BJ (cell line): ENCODE measurements around the gene HNF1B. TPM values are rescaled to one million over a fixed set of nuclear protein-coding genes. Genes with fewer than 3 reads are reported as not detected.

Source experiments
- CTCF ChIA-PET: fragments of 350-600 bp; formaldehyde crosslinking; extraction: SDS; loops from one replicate; lab custom pipeline; 2021; ENCODE audit warnings: antibody characterized with exemption, inconsistent platforms; lab: Yijun Ruan, JAX
- POLR2A ChIA-PET: fragments of 300-600 bp; sonication (Branson Sonifier 250); formaldehyde crosslinking; extraction: SDS; loops from one replicate; lab custom pipeline; 2021; ENCODE audit warnings: antibody characterized with exemption; lab: Charles Lee
- DNase-seq: peaks from one replicate; pipeline ENCODE4 v3.0.0-alpha.2; 2011; ENCODE audit warnings: low read depth
- H3K27me3 ChIP-seq: 2 replicates; pipeline ENCODE4 v1.6.0; 2011; ENCODE audit warnings: low read length; ENCODE audit not compliant: control insufficient read depth, insufficient read depth
- H3K36me3 ChIP-seq: 2 replicates; pipeline ENCODE4 v1.5.1; 2011; ENCODE audit warnings: low read length; ENCODE audit not compliant: control insufficient read depth, insufficient read depth
- H3K4me3 ChIP-seq: 2 replicates; pipeline ENCODE4 v1.5.1; 2011; ENCODE audit warnings: low read depth, mild to moderate bottlenecking, control low read depth, low read length
- CTCF ChIP-seq: IDR thresholded peaks from 2 replicates; pipeline ENCODE4 v1.5.1; 2011; ENCODE audit warnings: low read depth, mild to moderate bottlenecking, control low read depth, inconsistent platforms, low read length, moderate library complexity; ENCODE audit not compliant: insufficient read depth
- polyA plus RNA-seq: library from polyadenylated mRNA; depleted of rRNA; stranded (reverse); fragments of >200 nt; gene quantifications from 2 replicates; pipeline ENCODE4 v1.2.3, GENCODE V29; 2011

HNF1B gene
- polyA plus RNA-seq, 1 experiment = not detected

- CTCF ChIA-PET = interaction anchor here (1.3 to 1.6 kb wide), 2 partner anchors 9 to 17 kb away, joined by 3 to 9 read pairs; partner anchors contain the start of gene HNF1B
- POLR2A ChIA-PET = no interaction called here
- H3K27me3 ChIP-seq = no peaks in the 10 kb centered on the region; the same call in none of the 2 replicates
Observed at GRCh38 chr17:37761961-37762360, 17.1 kb upstream of the HNF1B start.

GRCh38 chr17:37761059-37761458 lies 16.2 kb upstream of the HNF1B start:
- ChIA-PET CTCF (no interaction called here), POLR2A (no interaction called here)
- no peak for TF ChIP-seq CTCF

More at GRCh38 chr17:37761961-37762360, 17.1 kb upstream of the HNF1B start:
- no peak for TF ChIP-seq CTCF
- Histone ChIP-seq H3K4me3 (no peak overlapping the region), H3K36me3 (no peaks in the 10 kb centered on the region)
- no peak for DNase-seq

GRCh38 chr17:37759014-37759637 lies 14.3 kb upstream of the HNF1B start:
- no peak overlapping the region for H3K4me3 ChIP-seq
- H3K36me3 ChIP-seq = no peaks in the 10 kb centered on the region
- TF ChIP-seq CTCF = no peak
- POLR2A ChIA-PET = no interaction called here
- H3K27me3 ChIP-seq = no peaks in the 10 kb centered on the region; the same call in 1 of the 2 replicates
- CTCF ChIA-PET = interaction anchor here (0.7 to 3.2 kb wide), 5 partner anchors 12 to 456 kb away, joined by 3 to 21 read pairs (median 6); no protein-coding TSS in a partner anchor
- DNase-seq = no peak

More at GRCh38 chr17:37761059-37761458, 16.2 kb upstream of the HNF1B start:
- Histone ChIP-seq H3K4me3 (no peak overlapping the region), H3K27me3 (no peaks in the 10 kb centered on the region; the same call in none of the 2 replicates), H3K36me3 (no peaks in the 10 kb centered on the region)
- no peak for DNase-seq

GRCh38 chr17:37756051-37756450 lies 11.2 kb upstream of the HNF1B start:
- ChIA-PET CTCF (no interaction called here), POLR2A (no interaction called here)
- Histone ChIP-seq H3K27me3 (no peaks in the 10 kb centered on the region; the same call in 1 of the 2 replicates), H3K36me3 (no peaks in the 10 kb centered on the region), H3K4me3 (no peak overlapping the region)
- no peak for DNase-seq
- no peak for TF ChIP-seq CTCF

- TF ChIP-seq CTCF = no peak
- no peak for DNase-seq
- no peaks in the 10 kb centered on the region; the same call in 1 of the 2 replicates for H3K27me3 ChIP-seq
- H3K36me3 ChIP-seq = no peaks in the 10 kb centered on the region
- H3K4me3 ChIP-seq = no peak overlapping the region
- ChIA-PET CTCF (no interaction called here), POLR2A (no interaction called here)
Observed at GRCh38 chr17:37755455-37755854, 10.6 kb upstream of the HNF1B start.
